CD14-positive monocyte (primary cell): ENCODE data around the gene BEST4. TPM values are rescaled to one million over a fixed set of nuclear protein-coding genes. Genes with fewer than 3 reads are reported as not detected.

Experiments
- DNase-seq, 3 donors: peaks; one replicate each; pipeline ENCODE4 v3.0.0-alpha.2; 2011 to 2022
- H2AFZ ChIP-seq: 2 replicates; pipeline ENCODE4 v1.6.0; 2012; ENCODE audit warnings: mild to moderate bottlenecking, low read depth, low read length, inconsistent platforms; ENCODE audit not compliant: insufficient read depth, poor library complexity, severe bottlenecking
- H3K27ac ChIP-seq, 2 donors: 1 replicate in 1 of 2; 2 replicates in 1 of 2; pipeline ENCODE4 v1.5.1; 2012 to 2013; ENCODE audit warnings: low read length in 2 of 2, control low read depth in 1 of 2, inconsistent platforms in 1 of 2, low read depth in 1 of 2, mild to moderate bottlenecking in 1 of 2
- H3K27me3 ChIP-seq, 2 donors: one replicate each; pipeline versions ENCODE4 v1.6.0 to v1.6.1; 2011 to 2013; ENCODE audit warnings: low read length in 2 of 2; ENCODE audit not compliant: control insufficient read depth in 2 of 2, insufficient read depth in 2 of 2
- H3K36me3 ChIP-seq, 2 donors: replicated peaks in 1 of 2; 1 replicate in 1 of 2; 2 replicates in 1 of 2; pipeline versions ENCODE4 v1.5.1 to v1.6.1; 2012 to 2013; ENCODE audit warnings: low read length in 2 of 2, control low read depth in 1 of 2, inconsistent platforms in 1 of 2, mild to moderate bottlenecking in 1 of 2; ENCODE audit not compliant: insufficient read depth in 2 of 2, control insufficient read depth in 1 of 2
- H3K4me1 ChIP-seq, 2 donors: 1 replicate in 1 of 2; 2 replicates in 1 of 2; pipeline versions ENCODE4 v1.5.1 to v1.6.1; 2012 to 2013; ENCODE audit warnings: low read length in 2 of 2, control low read depth in 1 of 2, inconsistent platforms in 1 of 2, mild to moderate bottlenecking in 1 of 2, moderate library complexity in 1 of 2; ENCODE audit not compliant: insufficient read depth in 2 of 2, control insufficient read depth in 1 of 2
- H3K4me2 ChIP-seq: replicated peaks from 2 replicates; pipeline ENCODE3; 2012; ENCODE audit warnings: low read length, moderate library complexity, mild to moderate bottlenecking; ENCODE audit not compliant: poor library complexity, severe bottlenecking; ENCODE audit errors: extremely low read depth
- H3K4me3 ChIP-seq, 3 experiments: fragments of 200-600 bp in 1 of 3; sonication (generic) in 1 of 3; replicated peaks in 1 of 3; 1 replicate in 2 of 3; 2 replicates in 1 of 3; pipeline ENCODE4 v1.5.1; 2011 to 2013; ENCODE audit warnings: low read length in 3 of 3, mild to moderate bottlenecking in 3 of 3, control low read depth in 2 of 3, low read depth in 2 of 3, inconsistent platforms in 1 of 3, moderate library complexity in 1 of 3
- H3K79me2 ChIP-seq: 2 replicates; pipeline ENCODE4 v1.6.0; 2012; ENCODE audit warnings: mild to moderate bottlenecking, control low read depth, inconsistent platforms, low read length, moderate library complexity; ENCODE audit not compliant: insufficient read depth
- H3K9ac ChIP-seq: 2 replicates; pipeline ENCODE4 v1.6.0; 2017; ENCODE audit warnings: low read length, mild to moderate bottlenecking; ENCODE audit not compliant: insufficient read depth, poor library complexity, severe bottlenecking
- H3K9me3 ChIP-seq, 2 donors: replicated peaks in 1 of 2; 1 replicate in 1 of 2; 2 replicates in 1 of 2; pipeline versions ENCODE4 v1.5.1 to v1.6.1; 2012 to 2013; ENCODE audit warnings: low read length in 2 of 2, control low read depth in 1 of 2; ENCODE audit not compliant: control insufficient read depth in 1 of 2, insufficient read depth in 1 of 2
- H4K20me1 ChIP-seq: 2 replicates; pipeline ENCODE4 v1.6.0; 2012; ENCODE audit warnings: mild to moderate bottlenecking, low read length, control low read depth, moderate library complexity; ENCODE audit not compliant: insufficient read depth
- H3K27ac Mint-ChIP-seq, 7 donors: one replicate each; pipeline ENCODE4 v1.8.0; 2020; ENCODE audit warnings: mild to moderate bottlenecking in 7 of 7, mixed read lengths in 7 of 7, moderate library complexity in 6 of 7, inconsistent platforms in 2 of 7
- H3K27me3 Mint-ChIP-seq, 3 donors: one replicate each; pipeline ENCODE4 v1.8.0; 2021 to 2022; ENCODE audit warnings: low read depth in 3 of 3, mild to moderate bottlenecking in 3 of 3, mixed read lengths in 3 of 3, moderate library complexity in 3 of 3, inconsistent platforms in 1 of 3
- H3K36me3 Mint-ChIP-seq, 2 donors: one replicate each; pipeline ENCODE4 v1.8.0; 2020; ENCODE audit warnings: mixed read lengths in 2 of 2, inconsistent platforms in 1 of 2, mild to moderate bottlenecking in 1 of 2
- H3K4me1 Mint-ChIP-seq: one replicate; pipeline ENCODE4 v1.8.0; 2020; ENCODE audit warnings: mild to moderate bottlenecking, mixed read lengths
- H3K4me3 Mint-ChIP-seq, 2 donors: one replicate each; pipeline ENCODE4 v1.8.0; 2020; ENCODE audit warnings: mild to moderate bottlenecking in 2 of 2, mixed read lengths in 2 of 2, moderate library complexity in 1 of 2
- H3K9me3 Mint-ChIP-seq, 7 donors: one replicate each; pipeline ENCODE4 v1.8.0; 2020 to 2022; ENCODE audit warnings: mixed read lengths in 7 of 7, mild to moderate bottlenecking in 6 of 7, moderate library complexity in 6 of 7, inconsistent platforms in 2 of 7
- CTCF ChIP-seq: fragments of 200-600 bp; IDR thresholded peaks from one replicate; pipeline ENCODE4 v1.8.0; 2022; ENCODE audit warnings: antibody characterized with exemption, mild to moderate bottlenecking
- WGBS: methylation state at CpG from one replicate; pipeline ENCODE4 v1.1.5; 2013; ENCODE audit warnings: missing lambda C conversion rate; ENCODE audit not compliant: insufficient coverage; 5-methylcytosine and 5-hydroxymethylcytosine counted together
- intact Hi-C, 2 donors: fragments of 100-400 bp; cut with micrococcal nuclease; formaldehyde crosslinking; loops; one replicate each; pipeline versions ENCODE4 v1.15.0 to v1.15.1; 2023
- polyA plus RNA-seq, 3 donors: library from polyadenylated mRNA; depleted of rRNA in 1 of 3; unstranded in 2 of 3; stranded (reverse) in 1 of 3; fragments of 300-500 nt in 2 of 3; fragments of >200 nt in 1 of 3; fragmentation: Illumina TruSeq in 2 of 3; gene quantifications; 1 replicate in 2 of 3; 2 replicates in 1 of 3; pipeline ENCODE4 v1.2.3, GENCODE V29; 2012 to 2021

The BEST4 gene
- polyA plus RNA-seq, 3 donors = 0.19 TPM; not detected in 2

GRCh38 chr1:44829506-44830384 lies 41.8 kb upstream of the BEST4 start:
- H3K27me3 Mint-ChIP-seq = peaks cover 0 to 6% (median 2%) of the 10 kb centered on the region in 3 donors
- WGBS = 35% methylated on average over 8 of the region's 12 CpGs
- Histone ChIP-seq H3K27ac (no peak overlapping the region), H3K9ac (peak overlapping the region; percentile 8), H2AFZ (no peak overlapping the region), H3K4me1 (peaks cover 52 to 66% of the 10 kb centered on the region in 2 donors), H3K9me3 (no peaks in the 10 kb centered on the region), H3K36me3 (no peaks in the 10 kb centered on the region), H3K27me3 (no peaks in the 10 kb centered on the region), H3K79me2 (no peaks in the 10 kb centered on the region), H3K4me2 (no peak overlapping the region), H4K20me1 (no peaks in the 10 kb centered on the region), H3K4me3 (peak overlapping the region in 1 of 3 experiments; percentile 30)
- peaks cover 53% of the 10 kb centered on the region for H3K4me1 Mint-ChIP-seq
- peak in 2 of 3 donors; percentile 20 to 29 for DNase-seq
- intact Hi-C loops = loop anchor here (5.0 kb wide), 2 partner anchors 32 to 42 kb away; partner anchors contain the start of gene BEST4 (in 1 of the 2)
- no peak overlapping the region for H3K27ac Mint-ChIP-seq
- peak overlapping the region; percentile 27 to 39 for H3K4me3 Mint-ChIP-seq
- peaks cover 0 to 3% of the 10 kb centered on the region in 2 donors for H3K36me3 Mint-ChIP-seq
- no peaks in the 10 kb centered on the region for H3K9me3 Mint-ChIP-seq
- no peak for TF ChIP-seq CTCF

- H3K9ac ChIP-seq = peak overlapping the region; percentile 8
Measured at GRCh38 chr1:44828841-44829440, 41.0 kb upstream of the BEST4 start.

More at GRCh38 chr1:44828841-44829440, 41.0 kb upstream of the BEST4 start:
- Histone ChIP-seq H3K4me1 (peaks cover 44 to 58% of the 10 kb centered on the region in 2 donors), H3K4me2 (no peak overlapping the region), H3K79me2 (no peaks in the 10 kb centered on the region), H4K20me1 (no peaks in the 10 kb centered on the region), H2AFZ (no peak overlapping the region), H3K27me3 (no peaks in the 10 kb centered on the region), H3K36me3 (no peaks in the 10 kb centered on the region), H3K27ac (no peak overlapping the region), H3K4me3 (no peak overlapping the region), H3K9me3 (no peaks in the 10 kb centered on the region)
- H3K27ac Mint-ChIP-seq = no peak overlapping the region
- H3K4me3 Mint-ChIP-seq = no peak overlapping the region
- 95% methylated on average over 14 of the region's 15 CpGs for WGBS
- H3K4me1 Mint-ChIP-seq = peaks cover 45% of the 10 kb centered on the region
- H3K9me3 Mint-ChIP-seq = peaks cover 0 to 3% (median 0%) of the 10 kb centered on the region in 7 donors
- peaks cover 0 to 6% (median 2%) of the 10 kb centered on the region in 3 donors for H3K27me3 Mint-ChIP-seq
- intact Hi-C loops = loop anchor here in 1 of 2 donors (5.0 kb wide), 1 partner anchor 42 kb away; the partner anchor contains the start of gene BEST4
- no peak for DNase-seq
- peaks cover 0 to 2% of the 10 kb centered on the region in 2 donors for H3K36me3 Mint-ChIP-seq
- TF ChIP-seq CTCF = no peak
